Mononuclear cell (primary cell): ENCODE results near the gene MTRR. TPM values are rescaled to one million over a fixed set of nuclear protein-coding genes. Genes with fewer than 3 reads are reported as not detected.
"Not testable (repeated sequence)": the region's sequence is repeated elsewhere in the genome, so short reads cannot be mapped to it uniquely, and the experiment has no call there.

Experiments used
- H3K27me3 ChIP-seq: 2 replicates; pipeline ENCODE4 v1.6.0; 2011; ENCODE audit warnings: low read length, control low read depth; ENCODE audit not compliant: insufficient read depth
- H3K4me1 ChIP-seq: 2 replicates; pipeline ENCODE4 v1.5.1; 2011; ENCODE audit warnings: mild to moderate bottlenecking, low read length, control low read depth; ENCODE audit not compliant: insufficient read depth
- H3K4me3 ChIP-seq: 2 replicates; pipeline ENCODE4 v1.5.1; 2011; ENCODE audit warnings: mild to moderate bottlenecking, low read length, moderate library complexity
- H3K9me3 ChIP-seq: 2 replicates; pipeline ENCODE4 v1.5.1; 2011; ENCODE audit warnings: low read depth, mild to moderate bottlenecking, control low read depth, low read length
- total RNA-seq: library from RNA; depleted of rRNA; stranded (reverse); fragments of >200 nt; gene quantifications from one replicate; pipeline ENCODE4 v1.2.3, GENCODE V29; 2012

Gene MTRR
- total RNA-seq, 1 donor: 104 TPM

DNA sequence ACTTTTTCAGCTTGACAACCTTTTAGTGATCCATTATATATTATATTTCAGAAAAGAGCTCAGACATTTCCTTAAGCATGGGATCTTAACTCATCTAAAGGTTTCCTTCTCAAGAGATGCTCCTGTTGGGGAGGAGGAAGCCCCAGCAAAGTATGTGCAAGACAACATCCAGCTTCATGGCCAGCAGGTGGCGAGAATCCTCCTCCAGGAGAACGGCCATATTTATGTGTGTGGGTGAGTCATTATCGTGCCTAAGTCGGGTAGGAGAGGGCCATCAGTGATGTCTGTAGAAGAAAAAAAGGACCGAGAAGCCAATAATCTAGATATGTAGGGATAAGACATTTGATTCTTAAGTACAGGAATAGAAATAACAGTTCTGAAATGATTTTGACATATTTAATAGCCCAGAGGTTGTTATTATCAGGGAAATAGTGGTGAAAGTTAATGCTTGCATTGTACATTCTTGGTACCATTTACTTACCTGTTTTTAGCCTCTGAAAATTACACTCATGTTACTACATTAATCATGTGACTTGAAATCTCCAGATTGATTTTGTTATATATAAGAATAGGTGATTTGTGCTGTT lies 28.2 kb downstream of the MTRR start:
- Histone ChIP-seq H3K4me3 (no peak overlapping the region), H3K9me3 (no peaks in the 10 kb centered on the region), H3K4me1 (no peaks in the 10 kb centered on the region), H3K27me3 (no peaks in the 10 kb centered on the region)

DNA sequence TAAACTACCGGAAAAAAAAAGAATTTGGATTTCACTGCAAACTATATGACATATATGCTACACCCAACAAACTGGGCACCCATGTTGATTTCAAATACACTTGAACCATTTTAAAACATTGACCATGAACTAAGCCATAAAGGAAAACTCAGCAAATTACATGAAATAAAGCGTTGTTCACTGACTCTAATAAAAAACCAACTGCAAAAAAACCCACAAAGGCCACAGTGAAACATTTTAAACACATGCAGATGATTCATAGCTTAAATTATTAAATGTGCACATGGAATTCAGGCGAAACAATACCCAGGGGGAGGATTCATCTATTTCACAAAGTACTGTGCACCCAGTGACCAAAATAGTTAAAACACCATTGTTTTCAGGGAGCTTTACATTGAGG lies 33.3 kb downstream of the MTRR start:
- Histone ChIP-seq H3K4me1 (no peaks in the 10 kb centered on the region), H3K4me3 (no peak overlapping the region), H3K9me3 (peaks cover 3% of the 10 kb centered on the region), H3K27me3 (no peaks in the 10 kb centered on the region)

DNA sequence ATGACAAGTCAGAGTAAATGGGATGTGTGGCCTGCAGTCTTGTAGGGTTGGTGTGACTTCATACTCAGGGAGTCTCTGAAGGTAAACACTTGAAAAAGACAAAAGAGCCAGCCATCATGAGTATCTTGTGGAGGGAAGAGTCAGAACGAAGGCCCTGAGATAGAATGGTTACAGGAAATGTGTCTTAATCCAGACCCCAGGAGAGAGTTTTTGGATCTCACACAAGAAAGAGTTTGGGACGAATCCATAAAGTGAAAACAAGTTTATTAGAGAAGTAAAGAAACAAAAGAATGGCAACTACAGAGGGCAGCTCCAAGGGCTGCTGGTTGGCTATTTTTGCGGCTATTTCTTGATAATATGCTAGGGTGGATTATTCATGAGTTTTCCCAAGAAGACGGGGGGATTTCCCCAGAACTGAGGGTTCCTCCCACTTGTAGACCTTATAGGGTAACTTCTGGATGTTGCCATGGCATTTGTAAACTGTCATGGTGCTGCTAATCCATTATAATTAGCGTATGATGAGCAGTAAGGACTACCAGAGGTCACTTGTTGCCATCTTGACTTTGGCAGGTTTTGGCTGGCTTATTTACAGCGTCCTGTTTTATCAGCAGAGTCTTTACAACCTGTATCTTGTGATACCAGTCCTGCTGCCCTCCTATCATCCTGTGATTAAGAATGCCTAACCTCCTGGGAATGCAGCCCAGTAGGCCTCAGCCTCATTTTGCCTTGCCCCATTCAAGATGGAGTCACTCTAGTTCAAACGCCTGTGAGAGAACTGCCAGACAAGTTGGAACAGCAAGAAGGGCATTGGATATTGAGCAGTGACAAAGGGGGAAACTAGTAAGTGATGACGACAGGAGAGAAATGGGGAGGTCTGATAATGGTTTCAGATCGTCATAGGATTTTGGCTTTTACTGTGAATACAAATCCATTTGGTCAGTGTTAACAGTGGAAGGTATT lies 34.0 kb downstream of the MTRR start:
- no peak overlapping the region for H3K4me3 ChIP-seq
- no peaks in the 10 kb centered on the region for H3K4me1 ChIP-seq
- no peaks in the 10 kb centered on the region for H3K27me3 ChIP-seq
- peaks cover 10% of the 10 kb centered on the region for H3K9me3 ChIP-seq

DNA sequence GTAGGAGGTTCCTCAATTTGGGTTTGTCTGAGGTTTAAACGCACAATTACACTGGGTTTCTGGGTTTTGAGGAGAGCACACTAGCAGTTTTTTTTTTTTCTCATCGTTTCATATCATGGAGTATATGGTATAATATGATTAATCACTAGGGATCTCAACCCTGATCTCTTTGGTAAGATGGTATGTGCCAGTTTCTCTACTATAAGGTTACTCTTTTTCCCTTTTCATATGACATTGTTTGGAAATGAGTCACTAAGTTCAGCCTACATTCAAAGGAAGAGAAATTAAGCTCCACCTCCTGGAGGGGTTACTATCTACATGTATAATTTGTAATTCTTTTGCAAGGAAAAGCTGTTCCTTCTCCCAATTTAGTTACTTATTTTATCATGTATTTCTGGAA lies 35.2 kb downstream of the MTRR start:
- H3K9me3 ChIP-seq: peaks cover 17% of the 10 kb centered on the region
- no peaks in the 10 kb centered on the region for H3K27me3 ChIP-seq
- no peaks in the 10 kb centered on the region for H3K4me1 ChIP-seq
- H3K4me3 ChIP-seq: no peak overlapping the region

DNA sequence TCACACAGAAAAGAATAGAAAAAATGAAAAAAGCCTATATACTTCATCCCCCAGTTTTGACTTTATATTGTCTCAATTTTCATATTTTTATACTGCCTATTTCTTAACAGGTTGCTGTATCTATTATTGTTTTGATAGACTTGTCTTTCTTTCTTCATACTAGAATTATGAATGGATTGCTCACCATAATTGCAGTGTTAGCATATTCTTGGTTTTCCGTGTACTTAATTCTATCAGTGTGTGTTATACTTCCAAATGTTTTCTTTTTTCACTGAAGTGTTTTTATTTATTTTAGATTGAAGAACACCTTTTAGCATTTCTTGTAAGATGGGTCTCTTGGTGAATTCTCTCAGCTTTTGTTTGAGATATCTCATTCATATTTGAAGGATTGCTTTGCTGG lies 38.7 kb downstream of the MTRR start:
- Histone ChIP-seq H3K4me1 (no peaks in the 10 kb centered on the region), H3K9me3 (peaks cover 17% of the 10 kb centered on the region), H3K27me3 (no peaks in the 10 kb centered on the region), H3K4me3 (no peak overlapping the region)

DNA sequence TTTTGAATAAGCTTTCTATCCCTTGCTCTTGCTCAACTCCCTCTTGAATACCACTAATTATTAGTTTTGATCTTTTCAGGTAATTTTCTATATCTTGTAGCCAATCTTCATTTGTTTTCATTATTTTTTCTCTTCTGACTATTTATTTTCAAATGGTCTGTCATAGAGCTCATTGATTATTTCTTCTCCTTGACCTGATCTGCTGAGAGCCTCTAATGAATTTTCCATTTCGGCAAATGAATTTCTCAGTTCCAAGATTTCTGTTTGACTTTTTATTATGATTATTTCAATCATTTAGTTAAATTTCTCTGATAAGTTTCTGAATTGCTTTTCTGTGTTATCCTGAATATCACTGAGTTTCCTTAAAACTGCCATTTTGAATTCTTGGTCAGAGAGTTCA lies 39.4 kb downstream of the MTRR start:
- Histone ChIP-seq H3K9me3 (peaks cover 17% of the 10 kb centered on the region), H3K4me3 (no peak overlapping the region), H3K27me3 (no peaks in the 10 kb centered on the region)

DNA sequence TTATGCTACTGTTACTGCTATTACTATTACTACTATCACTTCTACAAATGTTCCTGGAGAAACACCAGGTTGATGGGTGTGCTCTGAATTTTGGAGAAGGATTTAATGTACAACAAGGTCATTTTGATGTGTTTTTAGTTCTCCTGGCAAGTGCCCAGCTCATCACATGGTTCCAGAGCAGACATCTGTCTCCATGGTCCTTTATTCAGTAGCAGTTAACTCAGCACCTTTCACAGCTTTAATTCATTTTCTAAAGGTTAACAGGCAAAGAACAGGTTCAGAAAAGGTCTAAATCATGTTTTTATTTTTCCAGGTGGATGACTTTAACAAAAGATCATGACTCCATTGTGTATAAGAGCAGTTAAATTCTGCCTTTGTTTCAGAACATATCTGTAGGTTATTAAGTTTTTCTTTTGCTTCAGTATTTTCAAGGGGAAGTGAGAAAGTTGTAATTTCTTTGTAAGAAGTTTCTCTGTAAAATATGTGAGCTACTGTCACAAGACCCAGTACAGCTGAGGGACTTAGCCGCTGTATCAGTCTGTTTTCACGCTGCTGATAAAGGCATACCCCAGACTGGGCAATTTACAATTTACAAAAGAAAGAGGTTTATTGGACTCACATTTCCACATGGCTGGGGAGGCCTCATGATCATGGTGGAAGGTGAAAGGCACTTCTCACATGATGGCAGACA lies 41.9 kb downstream of the MTRR start:
- Histone ChIP-seq H3K27me3 (no peaks in the 10 kb centered on the region), H3K4me3 (no peak overlapping the region), H3K4me1 (no peaks in the 10 kb centered on the region), H3K9me3 (peaks cover 17% of the 10 kb centered on the region)

More for the DNA sequence above, 39.4 kb downstream of the MTRR start:
- no peaks in the 10 kb centered on the region for H3K4me1 ChIP-seq

DNA sequence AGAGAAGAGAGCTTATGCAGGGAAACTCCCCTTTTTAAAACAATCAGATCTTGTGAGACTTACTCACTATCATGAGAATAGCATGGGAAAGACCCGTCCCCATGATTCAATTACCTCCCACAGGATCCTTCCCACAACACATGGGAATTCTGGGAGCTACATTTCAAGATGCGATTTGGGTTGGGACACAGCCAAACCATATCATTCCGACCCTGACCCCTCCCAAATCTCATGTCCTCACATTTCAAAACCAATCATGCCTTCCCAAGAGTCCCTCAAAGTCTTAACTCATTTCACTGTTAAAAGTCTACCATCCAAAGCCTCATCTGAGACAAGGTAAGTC lies 42.5 kb downstream of the MTRR start:
- not testable (repeated sequence) for H3K4me1 ChIP-seq

DNA sequence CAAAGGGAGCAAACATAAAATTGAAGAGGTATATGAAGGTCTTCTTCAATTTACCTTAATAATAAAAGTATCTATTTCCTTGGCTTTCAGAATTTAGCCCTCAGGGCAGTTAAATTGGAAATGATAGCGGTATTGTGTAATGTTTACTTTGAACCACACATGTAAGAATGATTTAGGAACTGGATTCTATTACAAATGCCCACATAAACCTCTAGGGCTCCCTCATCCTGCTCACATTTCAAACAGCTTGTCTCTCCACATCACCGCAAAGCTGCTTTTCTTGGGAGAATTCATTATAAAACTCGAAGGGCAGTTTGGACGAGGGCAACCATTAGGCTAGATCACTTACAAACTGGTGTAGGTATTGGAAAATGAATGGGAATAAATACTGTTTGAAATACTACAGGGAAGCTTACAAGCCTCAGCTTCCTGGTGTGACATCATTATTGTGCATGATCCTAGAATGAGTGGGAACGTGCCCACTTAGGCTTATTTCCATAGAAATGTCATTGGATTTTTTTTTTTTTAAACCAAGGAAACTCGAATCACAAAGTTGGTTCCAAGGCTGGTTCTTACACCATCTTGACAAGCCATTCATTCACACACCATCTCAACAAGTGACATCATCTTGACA lies 47.3 kb downstream of the MTRR start:
- no peak overlapping the region for H3K4me3 ChIP-seq
- H3K9me3 ChIP-seq: no peaks in the 10 kb centered on the region
- H3K27me3 ChIP-seq: no peaks in the 10 kb centered on the region
- H3K4me1 ChIP-seq: no peaks in the 10 kb centered on the region

More for the DNA sequence above, 42.5 kb downstream of the MTRR start:
- H3K4me3 ChIP-seq, H3K27me3 ChIP-seq: not testable (repeated sequence)
- peaks cover 17% of the 10 kb centered on the region for H3K9me3 ChIP-seq

DNA sequence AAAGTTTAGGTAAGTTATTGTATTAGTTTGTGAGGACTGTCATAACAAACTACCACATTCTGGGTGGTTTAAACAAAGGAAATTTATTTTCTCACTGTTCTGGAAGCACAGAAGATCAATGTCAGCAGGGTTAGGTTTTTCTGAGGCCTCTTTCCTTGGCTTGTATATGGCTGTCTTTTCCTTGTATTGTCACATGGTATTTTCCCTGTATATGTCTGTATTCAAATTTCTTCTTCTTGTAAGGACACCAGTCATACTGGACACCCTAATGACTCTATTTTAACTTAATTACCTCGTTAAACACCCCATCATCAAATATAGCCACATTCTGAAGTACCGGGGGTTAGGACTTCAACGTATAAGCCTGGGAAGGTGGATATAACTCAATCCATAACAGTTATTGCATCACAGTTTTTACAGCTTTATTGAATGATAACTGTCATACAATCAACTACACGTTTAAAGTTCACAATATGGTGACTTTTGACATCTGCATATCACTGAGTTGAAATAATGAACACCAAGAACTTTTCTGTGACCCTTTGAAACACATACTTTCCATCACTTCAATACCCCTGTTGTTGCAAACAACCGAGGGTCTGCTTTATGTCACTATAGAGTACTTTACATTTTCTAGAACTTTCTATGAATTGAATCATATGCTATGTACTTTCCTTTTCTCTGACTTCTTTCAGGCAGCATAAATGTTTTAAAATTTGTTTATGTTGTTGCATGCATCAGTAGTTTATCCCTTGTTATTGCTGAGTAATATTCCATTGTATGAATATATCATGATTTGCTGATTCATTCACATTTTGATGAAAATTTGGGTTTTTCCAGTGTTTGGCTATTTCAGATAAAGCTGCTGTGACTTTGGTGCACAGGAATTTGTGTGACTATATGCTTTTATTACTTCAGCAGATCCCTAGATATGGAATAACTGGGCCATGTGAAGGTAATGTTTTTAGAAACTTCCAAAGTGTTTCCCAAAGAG lies 48.5 kb downstream of the MTRR start:
- H3K27me3 ChIP-seq: no peaks in the 10 kb centered on the region
- no peak overlapping the region for H3K4me3 ChIP-seq
- H3K9me3 ChIP-seq: no peaks in the 10 kb centered on the region
- H3K4me1 ChIP-seq: no peaks in the 10 kb centered on the region

DNA sequence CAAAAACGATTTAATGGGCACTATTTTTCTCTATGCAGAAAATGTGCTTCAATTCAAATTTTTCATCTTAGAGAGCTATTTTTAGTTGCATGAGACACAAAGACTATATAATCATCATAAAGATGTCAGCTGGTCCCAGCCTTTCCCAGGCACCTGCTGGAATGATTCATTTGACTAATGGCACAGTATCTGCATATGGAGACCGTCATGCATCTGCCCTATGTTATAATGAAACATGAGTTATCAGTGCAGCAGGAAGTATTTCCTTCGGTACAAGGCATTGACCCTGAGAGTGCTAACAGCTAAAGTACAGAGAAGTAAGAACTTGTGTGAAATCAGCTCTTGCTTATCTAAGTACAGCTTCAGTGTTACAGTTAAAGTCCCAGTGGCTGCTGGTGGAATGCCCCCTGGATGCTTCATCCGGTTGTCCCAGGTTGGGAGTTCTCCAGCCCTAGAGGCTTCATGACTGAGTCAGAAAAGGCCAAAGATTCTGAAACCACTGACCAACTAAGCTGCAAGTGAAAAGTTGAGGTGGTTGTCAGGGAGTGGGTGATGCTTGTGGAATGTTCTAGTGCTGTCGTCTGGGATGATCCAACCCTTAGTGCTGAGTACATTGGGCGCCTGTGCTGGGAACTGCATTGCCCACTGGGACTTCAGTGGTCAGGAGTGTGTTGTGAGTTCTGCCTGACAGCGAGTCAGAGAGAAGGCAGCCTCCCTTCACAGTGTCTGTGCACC lies 57.2 kb downstream of the MTRR start:
- Histone ChIP-seq H3K9me3 (no peaks in the 10 kb centered on the region), H3K27me3 (peaks cover 9% of the 10 kb centered on the region), H3K4me1 (no peaks in the 10 kb centered on the region), H3K4me3 (no peak overlapping the region)

DNA sequence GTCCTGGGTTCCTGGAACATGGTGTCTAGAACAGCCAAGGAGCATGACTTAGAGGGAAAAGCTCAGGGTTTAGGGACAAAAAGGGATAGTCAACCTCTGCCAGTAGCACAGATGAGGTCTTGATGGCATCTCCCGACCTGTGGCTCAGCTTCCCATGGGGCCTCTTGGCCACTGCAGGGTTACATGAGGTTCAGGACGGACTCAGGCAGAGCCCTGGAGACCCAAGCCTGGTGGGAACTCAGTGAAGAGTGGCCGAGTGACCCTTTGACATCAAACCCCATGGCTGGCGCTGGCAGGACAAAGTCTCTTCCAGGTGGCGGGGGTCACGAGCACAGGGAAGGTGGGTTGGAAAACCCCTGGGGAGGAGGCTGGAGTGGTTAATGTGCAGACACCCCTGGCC lies 57.8 kb downstream of the MTRR start:
- Histone ChIP-seq H3K4me3 (no peak overlapping the region), H3K27me3 (peaks cover 9% of the 10 kb centered on the region), H3K9me3 (no peaks in the 10 kb centered on the region), H3K4me1 (no peaks in the 10 kb centered on the region)

DNA sequence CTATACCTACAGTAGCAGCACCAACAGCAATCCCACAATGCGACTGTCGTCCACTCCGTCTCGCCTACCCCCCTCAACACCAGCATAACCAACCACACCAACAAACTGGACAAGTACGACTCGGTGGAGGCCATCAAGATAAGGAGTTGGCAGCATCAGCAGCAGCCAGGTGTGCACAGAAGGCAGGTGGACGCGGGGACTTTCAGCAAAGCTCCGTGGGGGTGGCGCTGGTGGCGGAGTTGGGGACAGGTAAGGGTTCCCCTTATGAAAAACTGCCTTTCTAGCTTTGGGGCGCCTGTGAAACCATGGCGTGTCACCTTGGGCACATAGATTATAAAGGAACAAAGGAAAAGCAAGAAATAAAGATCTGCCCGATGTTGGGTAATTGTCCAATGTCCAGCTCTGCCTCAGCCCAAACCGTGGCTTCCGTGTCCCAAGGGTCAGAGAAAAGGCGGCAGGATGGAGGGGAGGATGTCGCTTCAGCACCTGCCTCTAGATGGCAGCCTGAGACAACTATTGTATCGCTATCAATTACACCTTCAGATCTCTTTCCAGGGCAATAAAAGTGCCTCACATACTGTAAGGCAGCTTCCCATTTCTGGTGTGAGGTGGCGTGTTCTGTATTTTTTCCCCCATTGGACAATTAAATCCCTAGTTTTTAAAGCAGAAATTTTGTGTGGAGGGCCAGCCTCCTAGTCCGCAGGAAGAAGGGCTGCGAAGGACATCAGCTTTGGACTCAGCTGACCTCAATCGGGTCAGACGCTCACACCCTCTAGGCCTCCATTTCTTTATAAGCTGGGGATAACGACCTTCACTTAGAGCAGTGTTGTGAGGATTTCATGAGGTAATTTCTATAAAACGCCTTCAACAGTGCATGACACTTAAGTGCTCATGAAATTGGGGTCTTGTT lies 58.8 kb downstream of the MTRR start:
- Histone ChIP-seq H3K4me1 (no peaks in the 10 kb centered on the region), H3K27me3 (peaks cover 7% of the 10 kb centered on the region), H3K9me3 (no peaks in the 10 kb centered on the region), H3K4me3 (no peak overlapping the region)
